Mesenchymal stem cell (in vitro differentiated cells and primary cell): Measurements from ENCODE around the gene SPIN1.
A peak's percentile ranks its signal among the peaks of the same experiment; 100 is the strongest.

Experiments
- DNase-seq: peaks from one replicate; pipeline ENCODE4 v3.0.0-alpha.2; 2013
- H2AFZ ChIP-seq: one replicate; pipeline ENCODE4 v1.6.1; 2013; ENCODE audit warnings: low read depth, mild to moderate bottlenecking, control low read depth, inconsistent platforms, low read length, moderate library complexity
- H2AK5ac ChIP-seq: 2 replicates; pipeline ENCODE4 v1.6.1; 2013; ENCODE audit warnings: low read length, moderate library complexity, mild to moderate bottlenecking, inconsistent platforms; ENCODE audit not compliant: severe bottlenecking
- H2BK120ac ChIP-seq: one replicate; pipeline ENCODE4 v1.6.1; 2013; ENCODE audit warnings: low read depth, mild to moderate bottlenecking, inconsistent platforms, low read length, moderate library complexity
- H2BK12ac ChIP-seq, 2 experiments: one replicate each; pipeline ENCODE4 v1.6.1; 2013; ENCODE audit warnings: inconsistent platforms in 2 of 2, low read length in 2 of 2, mild to moderate bottlenecking in 2 of 2, moderate library complexity in 2 of 2, control low read depth in 1 of 2
- H2BK15ac ChIP-seq: one replicate; pipeline ENCODE4 v1.6.1; 2013; ENCODE audit warnings: mild to moderate bottlenecking, low read depth, inconsistent platforms; ENCODE audit not compliant: poor library complexity, severe bottlenecking
- H2BK5ac ChIP-seq: 2 replicates; pipeline ENCODE4 v1.6.1; 2013; ENCODE audit warnings: low read depth, mild to moderate bottlenecking, low read length, control low read depth, inconsistent platforms; ENCODE audit not compliant: poor library complexity, severe bottlenecking
- H3K14ac ChIP-seq, 2 experiments: one replicate each; pipeline ENCODE4 v1.6.1; 2013; ENCODE audit warnings: inconsistent platforms in 2 of 2, low read length in 2 of 2, control low read depth in 1 of 2, mild to moderate bottlenecking in 1 of 2, moderate library complexity in 1 of 2
- H3K18ac ChIP-seq, 2 experiments: one replicate each; pipeline ENCODE4 v1.6.1; 2013; ENCODE audit warnings: inconsistent platforms in 2 of 2, low read length in 2 of 2, control low read depth in 1 of 2, low read depth in 1 of 2, mild to moderate bottlenecking in 1 of 2
- H3K23ac ChIP-seq, 2 experiments: one replicate each; pipeline ENCODE4 v1.6.1; 2013; ENCODE audit warnings: inconsistent platforms in 2 of 2, low read length in 2 of 2, mild to moderate bottlenecking in 2 of 2, moderate library complexity in 2 of 2, control low read depth in 1 of 2
- H3K27ac ChIP-seq: 2 replicates; pipeline ENCODE4 v1.5.1; 2013; ENCODE audit warnings: mild to moderate bottlenecking, moderate library complexity, low read length, control low read depth, inconsistent platforms; ENCODE audit not compliant: poor library complexity, severe bottlenecking
- H3K27me3 ChIP-seq, 2 experiments: 2 replicates each; pipeline versions ENCODE4 v1.6.1 to v1.7.0; 2013; ENCODE audit warnings: low read length in 2 of 2, mild to moderate bottlenecking in 2 of 2, moderate library complexity in 2 of 2, control low read depth in 1 of 2, inconsistent platforms in 1 of 2; ENCODE audit not compliant: control insufficient read depth in 1 of 2, insufficient read depth in 1 of 2
- H3K36me3 ChIP-seq, 2 experiments: 2 replicates each; pipeline versions ENCODE4 v1.6.1 to v1.7.0; 2013; ENCODE audit warnings: low read length in 2 of 2, control low read depth in 1 of 2, inconsistent platforms in 1 of 2, low read depth in 1 of 2, mild to moderate bottlenecking in 1 of 2; ENCODE audit not compliant: insufficient read depth in 2 of 2, control insufficient read depth in 1 of 2
- H3K4ac ChIP-seq, 2 experiments: one replicate each; pipeline ENCODE4 v1.6.1; 2013; ENCODE audit warnings: inconsistent platforms in 2 of 2, low read length in 2 of 2, mild to moderate bottlenecking in 2 of 2, moderate library complexity in 2 of 2, control low read depth in 1 of 2, low read depth in 1 of 2
- H3K4me1 ChIP-seq: 2 replicates; pipeline ENCODE4 v1.6.1; 2013; ENCODE audit warnings: low read depth, low read length, control low read depth; ENCODE audit not compliant: control insufficient read depth, insufficient read depth
- H3K4me2 ChIP-seq: 2 replicates; pipeline ENCODE4 v1.6.1; 2013; ENCODE audit warnings: low read length, mild to moderate bottlenecking, inconsistent platforms; ENCODE audit not compliant: poor library complexity, severe bottlenecking
- H3K4me3 ChIP-seq, 2 experiments: 2 replicates each; pipeline versions ENCODE4 v1.5.1 to v1.7.0; 2013; ENCODE audit warnings: low read length in 2 of 2, mild to moderate bottlenecking in 2 of 2, control low read depth in 1 of 2, low read depth in 1 of 2; ENCODE audit not compliant: insufficient read depth in 1 of 2
- H3K79me1 ChIP-seq: replicated peaks from 2 replicates; pipeline ENCODE4 v1.6.1; 2013; ENCODE audit warnings: mild to moderate bottlenecking, control low read depth, low read length, inconsistent platforms; ENCODE audit not compliant: poor library complexity, severe bottlenecking
- H3K9ac ChIP-seq: 2 replicates; pipeline ENCODE4 v1.7.0; 2013; ENCODE audit warnings: mild to moderate bottlenecking, low read length, moderate library complexity
- H3K9me3 ChIP-seq: 2 replicates; pipeline ENCODE4 v1.7.0; 2013; ENCODE audit warnings: mild to moderate bottlenecking, low read length; ENCODE audit not compliant: control insufficient read depth
- H4K8ac ChIP-seq: one replicate; pipeline ENCODE4 v1.6.1; 2013; ENCODE audit warnings: inconsistent platforms, mild to moderate bottlenecking, low read length, moderate library complexity
- H4K91ac ChIP-seq: one replicate; pipeline ENCODE4 v1.6.1; 2013; ENCODE audit warnings: mild to moderate bottlenecking, low read length, inconsistent platforms
- WGBS: methylation state at CpG from one replicate; pipeline ENCODE4 v1.1.7; 2013; ENCODE audit warnings: mixed read lengths; 5-methylcytosine and 5-hydroxymethylcytosine counted together

Gene SPIN1

DNA sequence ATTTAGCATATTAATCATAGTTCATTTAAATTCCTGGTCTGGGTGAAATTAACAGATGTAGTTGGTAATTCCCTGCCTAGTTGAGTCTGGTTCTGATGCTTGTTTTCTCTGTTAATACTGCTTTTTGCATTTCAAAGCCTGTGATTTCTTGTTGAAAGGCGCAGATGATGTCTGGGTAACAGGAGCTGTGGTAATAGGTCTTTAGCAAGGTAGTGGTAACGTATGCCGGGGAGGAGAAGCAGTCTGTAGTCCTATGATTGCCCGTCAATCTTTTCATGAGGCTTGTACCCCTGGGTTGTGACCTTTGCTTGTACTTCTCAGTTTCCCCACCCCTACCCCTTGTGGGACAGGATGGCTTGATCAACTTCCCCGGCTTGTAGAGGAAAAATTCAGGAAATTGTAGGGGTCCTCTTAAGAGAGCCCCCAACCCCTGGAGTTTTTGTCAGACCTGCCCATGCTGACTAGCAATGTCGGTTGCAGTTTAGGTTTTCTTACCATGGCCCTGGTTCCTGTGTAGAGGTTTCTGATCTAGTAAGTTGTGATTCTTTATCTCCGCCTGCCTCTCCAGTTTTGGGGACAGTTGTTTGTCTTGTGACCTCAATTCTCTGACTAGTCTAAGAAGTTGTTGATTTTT lies 55.4 kb downstream of the SPIN1 start:
- H3K27me3 ChIP-seq: no peaks in the 10 kb centered on the region
- no peaks in the 10 kb centered on the region for H3K9me3 ChIP-seq
- no peak overlapping the region for H2BK12ac ChIP-seq
- no peak overlapping the region for H3K4ac ChIP-seq
- H3K27ac ChIP-seq: no peak overlapping the region
- WGBS: 82% methylated on average over 7 of the region's 7 CpGs
- peaks cover 11% of the 10 kb centered on the region for H3K79me1 ChIP-seq
- peak overlapping the region; percentile 91 for H2AK5ac ChIP-seq
- H3K4me3 ChIP-seq: no peak overlapping the region
- no peak overlapping the region for H3K14ac ChIP-seq
- H2BK120ac ChIP-seq: no peak overlapping the region
- no peak for DNase-seq
- H3K23ac ChIP-seq: no peak overlapping the region
- H2BK5ac ChIP-seq: no peak overlapping the region
- no peak overlapping the region for H4K91ac ChIP-seq
- no peak overlapping the region for H3K9ac ChIP-seq
- peaks cover 0 to 20% of the 10 kb centered on the region in 2 experiments for H3K36me3 ChIP-seq
- no peak overlapping the region for H2BK15ac ChIP-seq
- no peak overlapping the region for H3K4me2 ChIP-seq
- H3K4me1 ChIP-seq: peaks cover 12% of the 10 kb centered on the region
- no peak overlapping the region for H3K18ac ChIP-seq
- H2AFZ ChIP-seq: no peak overlapping the region
- H4K8ac ChIP-seq: no peak overlapping the region

- no peak overlapping the region for H2BK5ac ChIP-seq
- no peak overlapping the region for H3K4me3 ChIP-seq
- no peak overlapping the region for H3K4me2 ChIP-seq
- peaks cover 16 to 24% of the 10 kb centered on the region in 2 experiments for H3K36me3 ChIP-seq
- H3K14ac ChIP-seq: no peak overlapping the region
- H2BK15ac ChIP-seq: no peak overlapping the region
- H3K27me3 ChIP-seq: no peaks in the 10 kb centered on the region
- H3K27ac ChIP-seq: no peak overlapping the region
- no peak overlapping the region for H2BK120ac ChIP-seq
- H4K91ac ChIP-seq: no peak overlapping the region
- H3K79me1 ChIP-seq: peaks cover 22% of the 10 kb centered on the region
- peaks cover 11% of the 10 kb centered on the region for H3K4me1 ChIP-seq
- H3K9me3 ChIP-seq: no peaks in the 10 kb centered on the region
- H3K18ac ChIP-seq: no peak overlapping the region
- H3K4ac ChIP-seq: no peak overlapping the region
- H4K8ac ChIP-seq: no peak overlapping the region
- H3K23ac ChIP-seq: no peak overlapping the region
- WGBS: no CpG with 5 or more reads among the region's 2 CpGs
- DNase-seq: no peak
- no peak overlapping the region for H2BK12ac ChIP-seq
- no peak overlapping the region for H2AK5ac ChIP-seq
- H3K9ac ChIP-seq: no peak overlapping the region
- no peak overlapping the region for H2AFZ ChIP-seq
These were observed 58.5 kb downstream of the SPIN1 start for GRCh38 chr9:88446728-88447127.

- Histone ChIP-seq H2AFZ (no peak overlapping the region), H2BK120ac (no peak overlapping the region), H2BK5ac (no peak overlapping the region), H3K27me3 (no peaks in the 10 kb centered on the region), H4K8ac (no peak overlapping the region), H4K91ac (no peak overlapping the region), H3K36me3 (peaks cover 16 to 30% of the 10 kb centered on the region in 2 experiments), H3K18ac (no peak overlapping the region), H3K4me2 (no peak overlapping the region), H3K9me3 (no peaks in the 10 kb centered on the region), H2BK15ac (no peak overlapping the region), H3K14ac (no peak overlapping the region), H3K4me1 (peaks cover 9% of the 10 kb centered on the region), H3K4me3 (no peak overlapping the region), H3K4ac (no peak overlapping the region), H3K23ac (no peak overlapping the region), H2AK5ac (peak overlapping the region; percentile 31), H3K27ac (no peak overlapping the region), H3K79me1 (peaks cover 25% of the 10 kb centered on the region), H3K9ac (no peak overlapping the region), H2BK12ac (no peak overlapping the region)
- 100% methylated on average over 3 of the region's 4 CpGs for WGBS
- DNase-seq: no peak
These were observed 59.2 kb downstream of the SPIN1 start for GRCh38 chr9:88447431-88447830.

DNA sequence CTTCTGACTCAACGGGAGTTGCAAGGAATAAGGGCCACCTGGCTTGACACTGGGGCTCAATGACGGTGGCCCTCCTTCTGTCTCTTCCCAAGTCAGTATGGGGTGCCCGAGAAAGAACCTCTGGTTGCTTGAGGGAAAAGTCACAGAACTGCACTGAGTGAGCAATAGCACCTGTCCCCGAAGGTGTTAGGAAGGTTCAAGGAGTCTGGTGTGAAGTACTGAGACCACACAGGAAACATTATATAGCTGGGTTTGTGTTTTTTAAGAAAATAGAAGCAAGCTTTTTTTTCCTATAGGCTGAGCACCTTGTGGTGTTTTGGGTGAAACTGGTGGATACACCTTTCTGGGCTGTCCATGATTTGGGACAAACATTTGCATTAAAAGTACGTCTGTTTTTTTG lies 62.9 kb downstream of the SPIN1 start:
- Histone ChIP-seq H4K91ac (no peak overlapping the region), H2AFZ (no peak overlapping the region), H3K27ac (no peak overlapping the region), H2BK120ac (no peak overlapping the region), H3K27me3 (no peaks in the 10 kb centered on the region), H3K9me3 (no peaks in the 10 kb centered on the region), H2BK12ac (no peak overlapping the region), H3K36me3 (peaks cover 16 to 40% of the 10 kb centered on the region in 2 experiments), H3K14ac (no peak overlapping the region), H4K8ac (no peak overlapping the region), H3K9ac (no peak overlapping the region), H3K4me2 (no peak overlapping the region), H3K79me1 (peaks cover 32% of the 10 kb centered on the region), H3K4ac (no peak overlapping the region), H2BK5ac (no peak overlapping the region), H2BK15ac (no peak overlapping the region), H3K18ac (no peak overlapping the region), H3K23ac (no peak overlapping the region), H2AK5ac (no peak overlapping the region), H3K4me3 (no peak overlapping the region), H3K4me1 (peaks cover 3% of the 10 kb centered on the region)
- WGBS: 95% methylated on average over 5 of the region's 5 CpGs
- no peak for DNase-seq
